Dendritic cell treated with granulocyte-macrophage colony-stimulating factor and Interleukin-4, amounts not matched to agents 40 ng/mL and 50 ng/mL, for 4 days (primary cell): ENCODE results near the gene KIFC1.

ENCODE experiments used
- H3K27ac Mint-ChIP-seq: one replicate; pipeline ENCODE4 v1.8.0; 2022; ENCODE audit warnings: mild to moderate bottlenecking, mixed read lengths
- H3K27me3 Mint-ChIP-seq: one replicate; pipeline ENCODE4 v1.8.0; 2022; ENCODE audit warnings: mild to moderate bottlenecking, mixed read lengths
- H3K36me3 Mint-ChIP-seq: one replicate; pipeline ENCODE4 v1.8.0; 2022; ENCODE audit warnings: low read depth, mixed read lengths
- H3K4me1 Mint-ChIP-seq: one replicate; pipeline ENCODE4 v1.8.0; 2022; ENCODE audit warnings: low read depth, mixed read lengths
- H3K4me3 Mint-ChIP-seq: one replicate; pipeline ENCODE4 v1.8.0; 2022; ENCODE audit warnings: mild to moderate bottlenecking, moderate library complexity, mixed read lengths
- H3K9me3 Mint-ChIP-seq: one replicate; pipeline ENCODE4 v1.8.0; 2022; ENCODE audit warnings: mixed read lengths
- intact Hi-C: fragments of 100-400 bp; cut with micrococcal nuclease; formaldehyde crosslinking; loops from one replicate; pipeline ENCODE4 v1.15.0; 2022

The KIFC1 gene

GRCh38 chr6:33410711-33411631 is 19.3 kb downstream of the KIFC1 start, which contains the start of gene PHF1:
Gene PHF1, plus strand, starts transcription at chr6:33411014. Its CDS starts 1,250 bp downstream, at chr6:33412264.
- intact Hi-C loops = loop anchor here (1.0 to 5.0 kb wide), 2 partner anchors 20 to 41 kb away; partner anchors contain the start of genes KIFC1 and ZBTB9
- Mint-ChIP-seq H3K27me3 (no peaks in the 10 kb centered on the region), H3K4me3 (peak within 1 kb of the TSS; percentile 82), H3K4me1 (peaks cover 48% of the 10 kb centered on the region), H3K9me3 (no peaks in the 10 kb centered on the region), H3K27ac (peak within 1 kb of the TSS; percentile 94), H3K36me3 (peaks cover 43% of the 10 kb centered on the region)

GRCh38 chr6:33411632-33412005 is 20.0 kb downstream of the KIFC1 start:
- Mint-ChIP-seq H3K4me3 (peak overlapping the region; percentile 74), H3K36me3 (peaks cover 50% of the 10 kb centered on the region), H3K27ac (peak overlapping the region; percentile 94), H3K27me3 (no peaks in the 10 kb centered on the region), H3K9me3 (no peaks in the 10 kb centered on the region), H3K4me1 (peaks cover 54% of the 10 kb centered on the region)
- intact Hi-C loops = loop anchor here (5.0 kb wide), 1 partner anchor 41 kb away; the partner anchor contains the start of gene ZBTB9

GRCh38 chr6:33412140-33413009 is 20.8 kb downstream of the KIFC1 start:
- H3K4me3 Mint-ChIP-seq = peak overlapping the region; percentile 74
- H3K4me1 Mint-ChIP-seq = peaks cover 62% of the 10 kb centered on the region
- intact Hi-C loops = loop anchor here (5.0 kb wide), 1 partner anchor 40 kb away; the partner anchor contains the start of gene ZBTB9
- H3K9me3 Mint-ChIP-seq = no peaks in the 10 kb centered on the region
- peaks cover 55% of the 10 kb centered on the region for H3K36me3 Mint-ChIP-seq
- no peak overlapping the region for H3K27ac Mint-ChIP-seq
- no peaks in the 10 kb centered on the region for H3K27me3 Mint-ChIP-seq

- H3K36me3 Mint-ChIP-seq = peaks cover 58% of the 10 kb centered on the region
- no peak overlapping the region for H3K27ac Mint-ChIP-seq
- intact Hi-C loops = loop anchor here (5.0 kb wide), 1 partner anchor 39 kb away; the partner anchor contains the start of gene ZBTB9
- no peaks in the 10 kb centered on the region for H3K9me3 Mint-ChIP-seq
- no peak overlapping the region for H3K4me3 Mint-ChIP-seq
- no peaks in the 10 kb centered on the region for H3K27me3 Mint-ChIP-seq
- peaks cover 67% of the 10 kb centered on the region for H3K4me1 Mint-ChIP-seq
Measured at GRCh38 chr6:33413241-33414120, 21.9 kb downstream of the KIFC1 start.

GRCh38 chr6:33414592-33415271 is 23.1 kb downstream of the KIFC1 start:
- Mint-ChIP-seq H3K9me3 (no peaks in the 10 kb centered on the region), H3K4me3 (no peak overlapping the region), H3K36me3 (peaks cover 57% of the 10 kb centered on the region), H3K27me3 (peaks cover 2% of the 10 kb centered on the region), H3K27ac (peak overlapping the region; percentile 43), H3K4me1 (peaks cover 72% of the 10 kb centered on the region)
- intact Hi-C loops = loop anchor here (5.0 kb wide), 1 partner anchor 38 kb away; the partner anchor contains the start of gene ZBTB9

GRCh38 chr6:33415831-33416230 is 24.2 kb downstream of the KIFC1 start:
- Mint-ChIP-seq H3K4me3 (no peak overlapping the region), H3K36me3 (peaks cover 53% of the 10 kb centered on the region), H3K9me3 (no peaks in the 10 kb centered on the region), H3K27ac (peak overlapping the region; percentile 43), H3K27me3 (peaks cover 8% of the 10 kb centered on the region), H3K4me1 (peaks cover 71% of the 10 kb centered on the region)
- intact Hi-C loops = no loop called here

- intact Hi-C loops = loop anchor here (1.0 kb wide), 1 partner anchor 9 kb away; no protein-coding TSS in a partner anchor
- Mint-ChIP-seq H3K36me3 (peaks cover 53% of the 10 kb centered on the region), H3K4me1 (peaks cover 68% of the 10 kb centered on the region), H3K9me3 (no peaks in the 10 kb centered on the region), H3K27ac (peak overlapping the region; percentile 95), H3K4me3 (peak overlapping the region; percentile 89), H3K27me3 (peaks cover 13% of the 10 kb centered on the region)
Measured at GRCh38 chr6:33416386-33417127, 24.9 kb downstream of the KIFC1 start.

GRCh38 chr6:33417128-33417902 is 25.7 kb downstream of the KIFC1 start:
- peaks cover 51% of the 10 kb centered on the region for H3K36me3 Mint-ChIP-seq
- intact Hi-C loops = loop anchor here (1.0 kb wide), 1 partner anchor 8 kb away; no protein-coding TSS in a partner anchor
- peak overlapping the region; percentile 89 for H3K4me3 Mint-ChIP-seq
- peaks cover 14% of the 10 kb centered on the region for H3K27me3 Mint-ChIP-seq
- peak overlapping the region; percentile 95 for H3K27ac Mint-ChIP-seq
- no peaks in the 10 kb centered on the region for H3K9me3 Mint-ChIP-seq
- H3K4me1 Mint-ChIP-seq = peaks cover 60% of the 10 kb centered on the region

- H3K9me3 Mint-ChIP-seq = no peaks in the 10 kb centered on the region
- intact Hi-C loops = loop anchor here (1.0 kb wide), 1 partner anchor 7 kb away; no protein-coding TSS in a partner anchor
- H3K27ac Mint-ChIP-seq = peak within 1 kb of the TSS; percentile 95
- H3K4me3 Mint-ChIP-seq = peak within 1 kb of the TSS; percentile 89
- peaks cover 43% of the 10 kb centered on the region for H3K36me3 Mint-ChIP-seq
- peaks cover 60% of the 10 kb centered on the region for H3K4me1 Mint-ChIP-seq
- H3K27me3 Mint-ChIP-seq = peaks cover 16% of the 10 kb centered on the region
Measured at GRCh38 chr6:33417903-33418689, 26.5 kb downstream of the KIFC1 start, which contains the start of gene CUTA. Gene CUTA, minus strand, starts transcription at chr6:33418107. Its CDS starts 107 bp downstream, at chr6:33418000.

- peak overlapping the region; percentile 89 for H3K4me3 Mint-ChIP-seq
Measured at GRCh38 chr6:33418690-33419291, 27.2 kb downstream of the KIFC1 start.

More at GRCh38 chr6:33418690-33419291, 27.2 kb downstream of the KIFC1 start:
- intact Hi-C loops = no loop called here
- Mint-ChIP-seq H3K27me3 (peaks cover 21% of the 10 kb centered on the region), H3K27ac (peak overlapping the region; percentile 95), H3K4me1 (peaks cover 59% of the 10 kb centered on the region), H3K9me3 (no peaks in the 10 kb centered on the region), H3K36me3 (peaks cover 36% of the 10 kb centered on the region)
